ENCODE measurements around the gene RELN.
"Not testable (repeated sequence)": the region's sequence is repeated elsewhere in the genome, so short reads cannot be mapped to it uniquely, and the experiment has no call there.

Gene RELN

DNA sequence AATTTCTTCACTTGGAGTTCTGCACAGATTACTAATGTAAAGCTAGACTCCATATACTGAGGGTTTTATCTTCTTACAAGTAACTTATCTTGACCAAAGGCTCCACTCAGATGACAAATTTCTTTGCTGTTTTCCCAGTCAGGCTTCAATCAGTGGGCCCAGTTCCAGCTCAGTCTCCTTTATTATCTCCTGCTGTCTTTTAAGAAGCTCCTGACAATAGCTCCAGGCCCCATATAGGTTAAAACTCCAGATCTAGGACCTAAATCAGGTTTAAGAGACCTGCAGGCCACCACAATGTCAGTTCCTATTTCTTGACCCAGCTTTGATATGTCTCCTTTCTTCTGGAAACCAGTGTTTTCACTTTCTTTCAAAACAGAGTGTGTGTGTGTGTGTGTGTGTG is 165.2 kb downstream of the RELN start:
- DNase-seq: no peak

DNA sequence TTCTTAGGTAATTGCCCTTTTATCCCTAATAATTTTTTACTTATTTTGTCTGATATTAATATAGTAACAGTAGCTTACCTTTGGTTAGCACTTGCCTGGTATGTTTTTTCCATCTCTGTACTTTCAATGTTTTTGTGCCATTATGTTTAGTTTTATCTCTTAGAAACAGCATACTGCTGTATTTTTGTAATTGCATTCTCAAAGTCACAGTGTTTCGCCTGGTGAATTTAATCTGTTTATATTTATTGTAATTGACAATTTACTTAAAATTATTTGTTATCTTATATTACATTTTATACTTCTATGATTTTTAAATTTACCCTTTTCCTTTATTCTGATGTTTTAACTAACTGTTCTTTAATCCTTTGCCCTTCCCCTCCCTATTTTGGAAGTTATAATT is 166.4 kb downstream of the RELN start:
- no peak for DNase-seq

DNA sequence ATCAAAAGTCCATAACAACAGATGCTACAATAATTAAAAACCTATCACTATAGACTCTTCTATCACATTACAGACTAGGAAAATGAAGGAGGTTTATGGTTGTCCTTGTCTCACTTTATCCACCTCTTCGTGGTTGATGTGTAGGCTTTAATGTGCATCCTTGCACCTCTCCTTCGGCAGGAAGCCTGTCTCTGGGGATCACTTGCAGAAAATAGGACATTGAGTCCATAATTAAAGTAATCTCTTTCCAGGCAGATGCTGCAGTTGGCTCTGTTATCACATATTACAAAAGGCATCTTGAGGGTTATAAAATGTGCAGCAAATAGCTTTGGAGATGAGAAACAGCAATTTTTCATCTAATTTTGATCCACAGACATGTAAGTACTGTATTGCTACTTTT is 168.4 kb downstream of the RELN start:
- DNase-seq: no peak

DNA sequence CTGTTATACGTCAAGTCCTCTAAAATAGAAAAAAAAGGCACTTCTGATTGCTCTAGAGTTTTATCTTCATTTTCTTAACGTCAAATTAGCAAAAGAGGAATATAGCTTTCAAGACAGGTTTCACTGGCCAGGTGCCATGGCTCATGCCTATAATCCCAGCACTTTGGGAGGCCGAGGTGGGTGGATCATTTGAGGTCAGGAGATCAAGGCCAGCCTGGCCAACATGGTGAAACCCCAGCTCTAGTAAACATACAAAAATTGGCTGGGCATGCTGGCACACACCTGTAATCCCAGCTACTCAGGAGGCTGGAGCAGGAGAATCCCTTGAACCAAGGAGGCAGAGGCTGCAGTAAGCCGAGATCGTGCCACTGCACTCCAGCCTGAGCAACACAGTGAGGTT is 173.5 kb downstream of the RELN start:
- DNase-seq: not testable (repeated sequence)

DNA sequence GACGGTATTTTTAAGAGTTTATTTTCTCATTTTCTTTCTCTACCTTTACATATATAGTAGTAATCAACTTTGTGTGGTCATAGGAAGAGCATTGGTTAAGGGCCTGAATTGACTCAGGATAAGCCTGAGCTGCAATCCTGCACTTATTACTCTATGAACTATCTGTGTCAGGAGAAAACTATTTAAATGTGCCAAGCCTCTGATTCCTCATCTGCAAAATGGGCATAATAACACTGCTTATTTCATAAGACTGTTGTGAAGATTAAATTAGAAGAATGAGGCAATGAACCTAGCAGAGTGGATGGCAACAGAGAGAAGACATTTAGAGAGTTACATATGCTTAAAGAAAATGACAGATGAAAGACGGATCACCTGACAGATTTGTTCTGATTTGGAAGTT is 175.5 kb downstream of the RELN start:
- no peak for DNase-seq

DNA sequence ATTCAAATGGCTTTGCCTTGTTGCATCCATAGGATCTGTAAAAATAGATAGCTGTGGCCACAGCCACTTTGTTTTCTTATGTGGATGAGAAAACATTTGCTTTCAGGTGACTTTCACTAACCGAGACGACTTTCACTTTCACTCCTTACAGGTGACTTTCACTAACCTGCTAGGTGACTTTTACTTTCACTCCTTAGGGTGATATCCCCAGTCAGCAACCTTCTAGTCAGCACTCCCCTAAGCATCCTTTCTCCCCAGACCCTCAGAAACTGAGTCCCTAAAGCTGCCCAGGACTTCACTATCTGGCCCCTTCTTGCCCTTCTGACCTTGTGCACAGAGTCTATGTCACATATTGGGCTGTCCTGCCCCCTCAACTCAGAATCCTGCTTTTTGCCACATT is 177.5 kb downstream of the RELN start:
- no peak for DNase-seq

DNA sequence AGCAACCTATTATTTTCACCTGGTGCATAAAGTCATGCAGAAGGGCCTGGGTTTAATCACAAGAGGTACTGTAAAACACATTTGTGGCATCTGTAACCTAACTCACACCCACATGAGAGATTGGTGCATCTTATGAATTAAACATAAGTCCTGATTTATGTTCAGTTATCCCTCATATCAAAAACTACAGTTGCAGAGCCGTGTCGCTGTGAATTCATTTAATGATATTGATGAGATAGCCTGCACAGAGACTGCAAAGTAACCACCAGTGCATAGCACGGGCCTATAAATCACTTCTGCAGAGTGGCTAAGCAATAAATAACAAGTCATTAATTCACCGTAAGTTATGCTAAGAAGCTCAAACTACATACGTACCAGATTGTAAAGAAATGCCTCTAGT is 178.2 kb downstream of the RELN start:
- no peak for DNase-seq

DNA sequence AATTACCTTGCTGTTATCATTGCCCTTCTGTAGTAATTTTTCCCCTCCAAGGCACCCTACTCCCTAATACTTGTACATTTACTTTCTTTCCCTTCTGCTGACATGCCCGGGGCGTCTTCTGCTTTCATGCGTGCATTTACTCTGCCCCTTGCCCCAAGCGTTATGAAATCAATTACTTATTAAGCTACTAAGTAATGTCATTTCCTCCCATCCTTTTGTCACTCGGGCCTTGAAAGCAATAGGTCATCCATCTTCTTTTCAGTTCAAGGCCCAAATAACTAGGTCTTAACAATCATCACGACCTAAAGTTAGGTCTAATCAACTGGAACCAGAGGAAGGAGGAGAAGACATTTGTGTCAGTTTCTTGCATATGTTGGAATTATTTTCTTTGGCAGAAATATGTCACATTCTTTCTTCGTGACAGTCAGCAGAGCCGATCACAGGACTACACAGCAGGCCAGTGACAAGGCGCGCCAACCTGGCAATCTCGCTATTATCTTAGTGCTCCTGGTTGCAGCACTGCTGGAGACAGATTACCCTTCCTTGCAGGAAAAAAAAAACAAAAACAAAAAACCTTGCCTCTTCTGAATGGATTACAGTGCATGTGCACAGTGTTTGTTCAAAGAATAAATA is 179.2 kb downstream of the RELN start:
- no peak for DNase-seq

DNA sequence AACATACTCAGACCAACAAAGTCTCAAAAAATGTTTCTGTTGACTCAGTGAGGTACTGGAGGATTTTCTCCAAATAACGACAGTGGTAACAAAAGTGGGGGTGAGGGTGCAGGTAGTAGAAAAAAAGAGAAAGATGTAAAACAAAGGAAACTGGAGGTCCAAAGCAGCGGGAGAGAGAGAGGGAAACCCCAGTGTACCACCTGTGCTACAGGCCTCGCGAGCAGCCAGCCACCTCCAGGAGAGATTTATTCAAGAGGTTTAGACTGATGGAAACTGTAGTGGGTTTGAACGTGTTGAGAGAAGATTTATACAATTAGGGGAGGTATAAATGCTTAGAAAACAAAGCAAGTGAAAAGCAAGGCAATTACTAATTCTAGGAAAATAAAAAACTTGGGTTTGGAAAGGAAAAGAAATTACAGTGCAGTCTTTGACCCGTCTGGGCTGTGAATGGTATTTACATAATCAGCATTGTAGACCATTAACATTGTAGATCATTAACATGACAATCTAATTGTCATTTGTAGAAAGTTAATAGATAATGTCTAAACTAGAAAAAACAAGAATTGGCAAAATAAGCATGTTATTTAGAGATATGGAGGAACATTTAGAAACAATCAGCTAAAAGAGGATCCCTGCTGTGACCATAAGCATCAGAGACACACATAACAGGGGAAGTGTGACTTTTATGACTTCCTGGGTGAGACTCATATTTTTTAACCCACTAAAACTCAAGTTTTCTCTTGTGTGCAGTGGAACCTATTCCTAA is 180.0 kb downstream of the RELN start:
- DNase-seq: no peak

DNA sequence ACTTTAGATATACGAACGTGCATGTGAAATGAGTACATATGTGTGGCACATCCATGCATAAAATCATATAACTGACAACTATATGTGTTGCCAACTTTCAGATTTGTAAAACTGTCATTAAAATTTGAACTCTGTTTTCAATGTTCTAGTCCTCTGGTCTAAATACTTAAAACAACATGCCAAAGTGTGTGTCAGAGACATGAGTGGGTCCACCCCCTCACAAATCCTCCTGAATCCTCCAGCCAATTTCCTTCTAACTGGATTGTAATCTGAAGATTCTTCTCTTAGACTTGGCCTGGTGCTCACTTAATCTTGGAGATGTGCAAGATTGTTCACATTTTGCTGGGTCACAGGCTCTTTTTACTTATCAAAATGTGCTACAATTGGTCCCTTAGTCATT is 184.1 kb downstream of the RELN start:
- no peak for DNase-seq

DNA sequence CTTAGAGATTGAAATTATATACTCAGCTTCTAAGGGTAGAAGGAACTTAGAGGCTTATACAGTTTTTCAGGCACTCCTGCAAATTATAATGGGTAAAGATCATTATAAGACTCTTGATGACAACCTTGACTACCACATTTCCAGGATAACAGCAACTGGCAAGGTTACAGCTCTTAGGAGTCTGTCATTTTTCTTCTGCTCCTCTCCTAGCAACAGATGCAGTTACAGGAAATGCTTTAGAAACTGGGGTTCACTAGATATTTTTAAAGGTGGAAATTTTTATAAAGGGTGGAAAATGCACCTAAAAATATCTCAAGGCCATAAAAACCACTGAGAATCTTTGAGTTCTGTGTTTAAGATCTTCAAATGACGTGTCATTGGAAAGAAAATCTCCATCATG is 185.8 kb downstream of the RELN start:
- no peak for DNase-seq

DNA sequence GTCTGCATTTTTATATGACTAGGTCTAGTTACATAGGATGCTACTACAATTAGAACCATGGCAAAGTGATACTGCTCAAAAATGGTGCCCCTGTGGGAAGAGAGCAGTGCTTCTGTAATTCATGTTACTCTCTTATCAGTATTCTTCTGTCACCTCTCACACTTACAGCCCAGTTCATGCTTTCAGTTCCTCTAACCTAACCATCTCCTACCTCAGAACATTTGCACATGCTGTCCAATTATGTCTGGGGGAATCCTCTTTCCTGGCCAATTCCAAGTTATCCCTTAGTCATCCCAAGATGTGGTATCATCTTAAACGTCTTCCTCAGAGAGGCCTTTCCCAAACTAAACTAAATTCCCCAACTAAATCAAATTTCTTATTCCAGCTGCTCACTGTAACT is 190.2 kb downstream of the RELN start:
- no peak for DNase-seq

DNA sequence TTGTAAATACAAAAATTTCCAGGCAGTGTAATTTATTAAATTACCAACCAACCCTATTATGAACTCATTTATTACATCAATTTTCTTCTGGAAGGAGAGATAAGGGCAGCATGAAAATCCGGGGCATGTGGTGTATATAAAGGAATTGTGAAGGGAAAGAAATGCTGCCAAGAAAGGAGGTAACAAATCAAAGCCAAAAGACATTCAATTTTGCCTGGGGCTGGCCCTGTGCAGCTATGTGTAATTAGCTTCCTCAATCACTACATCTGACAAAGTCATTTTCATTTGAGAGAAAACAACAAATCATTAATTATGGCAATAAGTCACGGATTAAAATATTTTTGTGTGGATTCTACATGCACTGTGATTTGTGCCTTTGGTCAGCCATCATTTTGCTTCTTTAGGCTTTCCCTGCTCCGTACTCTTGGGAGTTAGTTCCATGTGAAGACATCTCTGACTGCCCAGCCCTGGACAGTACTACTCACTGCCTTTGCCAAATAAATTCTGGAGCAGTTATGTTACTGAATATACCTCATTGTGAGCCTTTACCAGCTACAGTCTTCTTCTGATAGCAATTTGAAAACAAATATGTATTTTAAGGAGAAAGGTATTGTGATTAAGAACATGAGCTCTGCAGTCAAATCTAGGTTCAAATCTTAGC is 191.7 kb downstream of the RELN start:
- no peak for DNase-seq

DNA sequence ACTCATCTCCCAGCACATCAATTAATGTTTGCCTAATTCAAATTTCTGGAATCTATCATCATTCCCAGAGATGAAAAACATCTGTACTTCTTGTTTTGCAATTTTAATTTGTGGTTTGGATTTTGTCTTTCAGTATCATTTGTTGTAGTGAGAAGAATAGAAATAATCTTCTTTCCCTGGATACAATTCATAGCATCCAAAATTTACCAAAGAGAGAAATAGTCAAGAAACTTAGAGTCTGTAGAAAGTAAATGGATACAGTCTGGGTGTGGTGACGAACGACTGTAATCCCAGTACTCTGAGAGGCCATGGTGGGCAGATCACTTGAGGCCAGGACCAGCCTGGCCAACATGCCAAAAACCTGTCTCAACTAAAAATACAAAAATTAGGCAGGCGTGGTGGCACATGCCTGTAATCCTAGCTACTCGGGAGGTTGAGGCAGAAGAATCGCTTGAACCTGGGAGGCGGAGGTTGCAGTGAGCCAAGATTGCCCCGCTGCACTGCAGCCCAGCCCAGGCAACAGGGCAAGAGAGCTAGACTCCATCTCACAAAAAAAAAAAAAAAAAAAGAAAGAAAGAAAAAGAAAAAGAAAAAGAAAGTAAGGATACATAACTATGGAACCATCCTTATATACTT is 193.0 kb downstream of the RELN start:
- DNase-seq: no peak

DNA sequence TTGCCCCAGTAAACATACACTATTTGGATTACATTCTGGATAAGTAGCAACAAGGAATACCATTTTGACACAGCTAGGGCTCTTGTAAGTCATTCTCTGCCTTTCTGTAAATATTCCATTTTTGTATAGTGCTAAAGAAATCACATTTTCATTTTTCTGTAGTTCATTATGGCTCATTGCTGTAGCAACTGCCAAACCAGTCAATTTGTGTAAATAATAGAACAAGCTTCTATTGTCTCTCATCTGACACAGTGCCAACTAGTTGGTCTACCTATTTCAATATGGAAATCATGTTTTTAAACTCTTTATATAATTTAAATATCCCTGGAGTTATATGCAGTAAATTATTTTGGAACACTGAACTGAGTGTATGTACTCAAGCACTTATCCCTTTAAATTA is 193.7 kb downstream of the RELN start:
- DNase-seq: no peak

DNA sequence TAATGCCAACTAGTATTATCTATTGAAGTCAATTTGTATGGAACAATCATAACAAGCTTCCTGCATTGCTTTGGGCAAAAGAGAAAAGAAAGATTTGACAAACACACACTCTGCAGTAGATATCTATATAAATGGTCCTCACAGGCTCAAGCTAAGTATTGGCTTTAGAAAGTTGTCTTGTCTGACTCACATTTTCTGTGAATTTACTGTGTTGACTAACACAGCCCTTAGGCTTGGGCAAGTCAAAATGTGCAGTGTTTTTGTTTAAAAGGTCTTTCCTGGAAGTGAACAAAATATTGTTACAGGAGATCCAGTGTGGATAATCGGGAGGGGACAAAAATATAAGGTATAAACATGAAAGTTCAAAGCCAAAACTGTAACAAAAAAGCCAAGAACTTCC is 194.4 kb downstream of the RELN start:
- no peak for DNase-seq

DNA sequence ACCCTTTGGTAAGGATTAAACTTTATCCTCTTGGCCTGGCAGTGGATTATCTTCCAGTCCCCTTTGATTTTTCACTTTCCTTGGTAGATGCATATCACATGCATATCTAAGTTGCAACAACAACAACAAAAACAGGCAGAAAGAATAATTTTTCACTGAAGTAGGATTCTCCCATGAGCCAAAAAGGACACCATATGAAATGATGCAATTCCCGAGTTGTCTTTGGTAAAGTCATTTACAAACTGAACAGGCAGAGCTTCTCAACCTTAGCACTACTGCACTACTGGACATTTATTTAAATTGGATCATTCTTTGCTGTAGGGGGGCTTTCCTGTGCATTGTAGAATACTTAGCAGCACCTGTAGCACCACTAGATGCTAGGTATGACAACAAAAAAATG is 195.0 kb downstream of the RELN start:
- no peak for DNase-seq

DNA sequence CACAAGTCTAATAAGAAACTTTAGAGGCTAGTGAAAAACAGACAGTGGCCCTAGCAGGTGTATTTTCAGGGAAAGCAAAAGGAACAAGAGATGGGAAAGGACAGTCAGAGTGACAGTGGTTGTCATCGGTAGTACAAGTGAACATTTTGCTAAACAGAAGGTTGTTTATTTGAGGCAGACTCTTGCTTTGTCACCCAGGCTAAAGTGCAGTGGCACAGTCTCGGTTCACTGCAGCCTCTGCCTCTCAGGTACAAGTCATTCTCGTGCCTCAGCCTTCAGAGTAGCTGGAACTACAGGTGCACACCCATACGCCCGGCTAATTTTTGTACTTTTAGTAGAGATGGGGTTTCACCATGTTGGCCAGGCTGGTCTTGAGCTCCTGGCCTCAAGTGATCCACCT is 195.8 kb downstream of the RELN start:
- no peak for DNase-seq

DNA sequence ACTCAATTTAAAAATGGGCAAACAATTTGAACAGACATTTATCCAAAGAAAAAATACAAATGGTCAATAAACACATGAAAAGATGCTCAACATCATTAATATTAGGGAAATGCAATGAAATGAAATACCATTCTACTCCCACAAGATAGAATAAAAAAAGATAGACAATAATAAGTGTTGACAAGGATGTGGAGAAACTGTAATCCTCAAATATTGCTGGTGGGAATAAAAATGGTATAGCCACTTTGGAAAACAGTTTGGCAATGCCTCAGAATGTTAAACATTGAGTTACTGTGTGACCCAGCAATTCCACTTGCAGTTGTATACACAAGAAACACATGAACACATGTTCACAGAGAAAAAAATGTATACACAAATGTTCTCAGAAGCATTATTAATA is 197.6 kb downstream of the RELN start:
- DNase-seq: no peak

DNA sequence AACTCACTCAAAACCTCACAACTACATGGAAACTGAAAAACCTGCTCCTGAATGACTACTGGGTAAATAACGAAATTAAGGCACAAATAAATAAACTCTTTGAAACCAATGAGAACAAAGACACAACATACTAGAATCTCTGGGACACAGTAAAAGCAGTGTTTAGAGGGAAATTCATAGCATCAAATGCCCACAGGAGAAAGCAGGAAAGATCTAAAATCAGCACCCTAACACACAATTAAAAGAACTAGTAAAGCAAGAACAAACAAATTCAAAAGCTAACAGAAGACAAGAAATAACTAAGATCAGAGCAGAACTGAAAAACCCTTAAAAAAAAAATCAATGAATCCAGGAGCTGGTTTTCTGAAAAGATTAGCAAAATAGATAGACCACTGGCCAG is 202.4 kb downstream of the RELN start:
- DNase-seq: not testable (repeated sequence)

DNA sequence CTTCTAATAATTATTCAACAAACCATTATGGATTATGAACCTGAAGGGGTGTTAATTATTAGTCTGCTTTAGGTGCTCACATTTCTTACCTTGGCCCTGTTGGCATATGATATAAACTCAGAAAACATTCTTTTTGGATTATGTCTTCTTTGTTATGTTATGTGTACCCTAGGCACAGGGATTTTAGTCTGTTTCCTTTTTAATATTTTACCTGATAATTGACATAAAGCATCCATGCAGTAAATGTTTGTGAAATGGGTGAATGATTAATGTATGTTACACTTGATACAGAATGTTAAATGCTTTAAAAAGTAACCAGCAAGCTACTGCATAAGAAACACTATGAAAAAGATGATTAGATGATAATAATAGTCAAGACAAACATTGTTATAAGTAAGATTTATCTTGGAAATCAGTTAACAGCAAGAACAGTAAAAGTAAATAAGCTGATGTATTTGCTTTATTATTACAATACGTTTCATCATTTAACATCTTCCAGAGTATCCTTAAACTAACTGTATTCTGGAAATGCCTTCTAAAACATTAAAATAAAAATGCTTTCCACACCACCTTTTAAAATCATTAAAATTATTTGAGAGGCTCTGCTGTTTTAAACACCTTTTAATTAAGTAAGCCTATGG is 204.7 kb downstream of the RELN start:
- DNase-seq: no peak

DNA sequence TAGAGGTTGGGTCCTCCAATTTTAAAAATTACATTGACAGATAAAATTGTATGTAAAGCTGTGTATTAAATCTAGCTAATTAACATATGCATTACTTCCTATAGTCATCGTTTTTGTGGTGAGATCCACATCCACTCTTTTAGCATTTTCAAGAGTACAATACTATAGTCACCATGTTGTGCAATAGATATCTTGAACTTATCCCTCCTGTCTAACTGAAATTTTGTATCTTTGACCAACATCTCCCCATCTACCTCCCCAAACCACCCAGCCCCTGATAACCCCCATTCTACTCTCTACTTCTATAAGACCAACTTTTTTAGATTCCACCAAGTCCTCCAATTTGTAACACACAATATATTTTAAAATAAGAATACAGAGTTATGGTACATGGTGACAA is 208.0 kb downstream of the RELN start:
- DNase-seq: no peak

DNA sequence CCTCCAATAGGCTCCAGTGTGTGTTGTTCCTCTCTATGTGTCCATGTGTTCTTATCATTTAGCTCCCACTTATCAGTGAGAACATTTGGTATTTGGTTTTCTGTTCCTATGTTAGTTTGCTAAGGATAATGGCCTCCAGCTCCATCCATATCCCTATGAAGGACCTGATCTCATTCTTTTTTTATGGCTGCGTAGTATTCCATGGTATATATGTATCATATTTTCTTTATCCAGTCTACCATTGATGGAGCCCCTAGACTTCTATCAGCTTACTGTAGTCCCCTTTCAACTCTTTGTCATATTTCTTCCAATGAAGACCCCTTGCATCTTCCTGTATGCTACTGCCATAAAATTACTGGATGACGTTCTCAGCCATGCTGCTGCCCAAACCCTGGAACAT is 208.9 kb downstream of the RELN start:
- not testable (repeated sequence) for DNase-seq

All from activated CD4-positive, alpha-beta T cell treated with anti-CD3 and anti-CD28 coated beads for 4 hours (primary cell).